Activated CD8-positive, alpha-beta memory T cell treated with anti-CD3 and anti-CD28 coated beads for 4 hours (primary cell): ENCODE results near the gene MPC2.

Source experiments
- DNase-seq, 2 donors: peaks; one replicate each; pipeline ENCODE4 v3.0.0-alpha.2; 2020; ENCODE audit warnings: low read depth in 2 of 2

MPC2 gene

DNA sequence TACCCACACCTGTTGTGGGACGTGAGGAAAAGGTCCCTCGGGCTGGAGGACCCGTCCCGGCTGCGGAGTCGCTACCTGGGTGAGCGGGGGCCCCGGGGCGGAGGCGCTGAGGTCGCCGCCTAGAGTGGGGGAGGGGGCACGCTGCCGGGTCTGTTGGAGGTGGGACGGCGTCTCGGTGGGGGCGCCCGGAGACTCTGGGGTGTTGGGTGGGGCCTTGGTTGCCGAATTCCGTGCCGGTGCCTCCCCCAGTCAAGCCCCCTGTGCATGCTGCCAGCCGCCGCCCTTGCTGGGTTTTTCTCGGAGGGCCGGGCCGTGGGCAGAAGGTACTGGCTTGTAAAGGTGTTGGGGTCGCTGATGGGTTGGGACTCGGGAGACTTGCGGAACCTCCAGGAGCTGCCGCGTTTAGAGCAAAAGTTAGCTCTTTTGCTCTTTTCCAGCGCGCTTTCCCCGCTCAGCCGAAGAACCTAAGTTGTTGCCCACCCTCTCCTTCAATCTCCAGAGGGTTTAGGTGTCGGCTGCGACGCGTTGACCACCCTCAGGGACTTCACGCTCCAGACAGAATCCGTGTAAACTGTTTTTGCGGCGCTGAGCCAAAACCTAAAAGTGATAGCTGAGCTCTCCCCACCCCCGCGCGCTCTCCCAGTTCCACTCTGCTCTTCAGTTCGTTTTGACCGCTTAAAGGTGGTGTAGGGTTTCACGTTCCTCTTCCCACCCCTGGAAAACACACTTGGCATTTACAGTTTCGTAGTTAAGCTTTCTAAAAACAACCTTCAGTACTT is at the start of gene MPC2:
Gene MPC2 (minus strand): TSS at position 143 of the 779 bp plus-strand sequence. CDS start 1,231 bp downstream, outside the sequence.
- peak; percentile 4 to 37 for DNase-seq

DNA sequence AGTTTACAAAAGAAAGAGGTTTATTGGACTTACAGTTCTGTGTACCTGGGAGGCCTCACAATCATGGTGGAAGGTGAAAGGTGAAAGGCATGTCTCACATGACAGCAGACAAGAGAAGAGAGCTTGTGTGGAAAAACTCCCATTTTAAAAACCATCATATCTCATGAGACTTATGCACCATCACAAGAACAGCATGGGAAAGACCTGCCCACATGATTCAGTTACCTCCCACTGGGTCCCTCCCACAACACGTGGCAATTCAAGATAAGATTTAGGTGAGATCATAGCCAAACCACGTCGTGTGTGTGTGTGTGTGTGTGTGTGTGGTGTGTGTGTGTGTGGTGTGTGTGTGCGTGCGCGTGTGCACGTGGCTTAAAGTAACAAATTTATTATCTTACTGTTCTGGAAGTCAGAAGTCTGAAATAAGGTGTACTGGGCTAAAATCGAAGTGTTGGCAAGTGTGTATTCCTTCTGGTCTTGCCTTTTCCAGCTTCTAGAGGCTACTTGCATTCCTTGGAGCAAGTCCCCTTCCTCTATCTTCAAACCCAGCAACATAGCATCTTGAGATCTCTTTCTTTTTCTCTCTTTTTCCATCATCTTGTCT is 48.1 kb upstream of the MPC2 start:
- DNase-seq: no peak

DNA sequence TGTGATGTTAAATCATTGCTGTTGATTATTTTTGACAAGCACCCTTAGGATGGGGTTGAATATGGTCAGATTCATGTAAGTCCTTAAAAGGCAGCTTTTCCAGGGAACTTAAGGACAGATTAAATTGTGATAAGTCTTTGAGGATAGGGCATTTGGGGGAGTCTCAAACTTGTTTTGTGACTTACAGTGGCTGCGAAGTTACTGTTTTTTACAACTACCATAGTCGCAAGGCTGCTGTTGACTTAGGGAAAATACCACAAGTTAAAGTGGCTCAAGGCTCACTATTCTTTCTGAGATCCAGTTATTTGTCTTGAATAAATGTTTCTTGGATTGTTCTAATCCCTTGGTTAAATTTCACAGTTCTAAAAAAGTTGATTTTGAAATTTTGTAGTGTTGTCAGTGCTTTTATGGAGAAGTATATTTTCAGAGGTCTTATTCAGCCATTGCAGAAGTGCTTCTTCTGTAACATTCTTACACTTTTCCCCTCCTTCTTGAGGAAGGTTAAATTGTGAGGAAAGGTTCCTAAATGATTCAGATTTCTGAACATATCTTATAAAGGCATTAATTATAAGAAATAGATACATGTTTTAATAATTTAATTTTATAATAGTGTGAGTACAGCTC is 47.0 kb upstream of the MPC2 start:
- no peak for DNase-seq

DNA sequence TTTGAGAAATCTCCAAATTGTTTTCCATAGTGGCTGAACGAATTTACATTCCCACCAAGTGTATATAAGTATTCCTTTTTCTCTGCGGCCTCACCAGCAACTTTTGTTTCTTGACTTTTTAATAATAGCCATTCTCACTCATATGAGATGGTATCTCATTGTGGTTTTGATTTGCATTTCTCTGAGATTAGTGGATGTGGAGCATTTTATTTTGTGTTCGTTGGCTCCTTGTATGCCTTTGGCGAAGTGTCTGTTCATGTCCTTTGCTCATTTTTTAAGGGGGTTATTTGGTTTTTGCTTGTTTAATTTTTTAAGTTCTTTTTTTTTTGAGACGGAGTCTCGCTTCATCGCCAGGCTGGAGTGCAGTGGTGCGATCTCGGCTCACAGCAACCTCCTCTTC is 45.1 kb upstream of the MPC2 start:
- no peak for DNase-seq

- DNase-seq: no peak
These were observed 40.4 kb upstream of the MPC2 start for GRCh38 chr1:167977245-167977644.

DNA sequence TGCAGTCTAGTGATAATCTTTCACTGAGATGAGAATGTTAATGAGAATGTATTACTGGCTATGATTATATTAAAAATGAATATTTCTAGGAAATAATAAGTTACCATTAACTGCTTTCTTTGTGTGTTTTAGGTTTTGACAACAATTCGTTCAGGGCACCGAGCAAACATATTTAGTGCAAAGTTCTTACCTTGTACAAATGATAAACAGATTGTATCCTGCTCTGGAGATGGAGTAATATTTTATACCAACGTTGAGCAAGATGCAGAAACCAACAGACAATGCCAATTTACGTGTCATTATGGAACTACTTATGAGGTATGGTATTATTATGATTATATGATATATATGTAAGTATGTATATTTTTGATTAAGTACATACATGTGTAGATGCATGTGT is 37.8 kb upstream of the MPC2 start:
- no peak for DNase-seq

DNA sequence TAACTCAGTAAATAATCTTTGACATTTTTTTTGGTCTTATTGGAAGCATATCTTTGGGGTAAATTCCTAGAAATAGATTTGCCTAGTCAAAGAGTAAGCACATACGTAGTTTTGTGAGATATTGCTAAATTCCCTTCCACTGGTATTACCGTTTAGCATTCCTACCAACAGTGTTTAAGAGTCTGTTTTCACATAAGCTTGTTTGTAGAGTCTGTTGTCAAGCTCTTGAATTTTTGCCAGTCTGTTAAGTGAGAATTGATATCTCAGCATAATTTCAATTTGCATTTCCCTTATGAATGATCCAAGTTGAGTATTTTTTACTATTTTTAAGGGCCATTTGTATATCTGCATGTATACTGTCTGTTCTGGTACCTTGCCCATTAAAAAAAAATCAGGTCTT is 37.0 kb upstream of the MPC2 start:
- DNase-seq: no peak

DNA sequence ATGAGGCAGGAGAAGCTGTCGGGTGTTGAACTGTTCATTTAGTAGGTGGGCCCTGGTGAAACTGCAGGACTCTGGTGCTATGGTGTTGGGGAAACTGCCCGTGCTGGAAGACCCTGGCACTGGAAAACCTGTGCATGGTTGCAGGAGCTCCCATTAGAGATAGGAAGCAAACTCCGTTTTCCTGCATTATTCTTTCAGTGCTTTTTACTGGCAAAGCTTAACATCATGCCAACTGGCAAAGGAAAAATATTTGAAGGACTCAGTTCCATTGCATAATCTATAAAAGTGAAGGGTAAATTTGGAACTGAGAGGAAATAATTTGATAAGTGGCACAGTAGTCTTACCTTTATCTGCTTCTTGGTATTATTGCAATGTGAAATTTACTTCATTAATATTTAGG is 31.7 kb upstream of the MPC2 start:
- DNase-seq: no peak

DNA sequence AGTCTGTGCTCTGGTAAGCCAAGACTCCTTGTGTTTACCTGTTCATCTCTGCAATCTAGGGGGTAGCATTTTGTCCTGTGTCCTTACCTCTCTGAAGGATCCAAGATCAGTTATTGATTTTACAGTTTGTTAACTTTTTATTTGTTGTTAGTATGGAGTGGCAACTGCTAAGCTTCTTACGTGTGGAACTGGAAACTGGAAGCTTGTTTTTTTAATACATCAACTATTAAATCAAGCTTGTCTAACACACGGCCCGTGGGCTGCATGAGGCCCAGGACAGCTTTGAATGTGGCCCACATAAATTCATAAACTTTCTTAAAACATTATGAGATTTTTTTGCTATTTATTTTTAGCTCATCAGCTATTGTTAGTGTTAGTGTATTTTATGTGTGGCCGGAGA is 29.2 kb upstream of the MPC2 start:
- no peak for DNase-seq

DNA sequence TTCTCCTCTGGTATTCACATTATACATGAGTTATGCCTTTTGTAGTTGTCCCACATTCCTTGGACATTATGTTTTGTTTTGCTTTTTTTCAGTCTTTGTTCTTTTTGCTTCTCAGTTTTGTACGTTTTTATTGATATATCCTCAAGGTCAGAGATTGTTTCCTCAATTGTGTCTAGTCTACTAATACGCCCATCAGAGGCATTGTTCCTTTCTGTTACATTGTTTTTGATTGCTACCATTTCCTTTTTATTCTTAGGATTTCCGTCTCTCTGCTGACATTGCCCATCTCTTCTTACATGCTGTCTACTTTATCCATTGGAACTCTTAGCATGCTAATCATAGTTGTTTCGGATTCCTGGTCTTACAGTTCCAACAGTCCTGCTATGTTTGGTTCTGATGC is 27.8 kb upstream of the MPC2 start:
- no peak for DNase-seq

DNA sequence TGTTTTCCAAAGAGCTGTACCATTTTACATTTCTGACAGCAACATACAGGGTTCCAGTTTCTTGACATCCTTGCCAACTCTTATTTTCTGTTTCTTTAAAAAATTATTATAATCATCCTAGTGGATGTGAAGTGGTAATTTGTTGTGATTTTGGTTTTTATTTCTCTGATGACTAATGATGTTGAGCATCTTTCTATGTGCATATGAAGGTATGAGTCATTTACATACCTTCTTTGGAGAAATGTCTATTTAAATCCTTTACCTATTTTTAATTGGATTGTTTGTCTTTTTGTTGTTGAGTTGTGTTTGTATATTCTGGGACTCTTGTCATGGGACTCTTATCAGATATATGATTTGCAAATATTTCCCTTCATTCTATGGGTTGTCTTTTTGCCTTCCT is 20.8 kb upstream of the MPC2 start:
- no peak for DNase-seq

DNA sequence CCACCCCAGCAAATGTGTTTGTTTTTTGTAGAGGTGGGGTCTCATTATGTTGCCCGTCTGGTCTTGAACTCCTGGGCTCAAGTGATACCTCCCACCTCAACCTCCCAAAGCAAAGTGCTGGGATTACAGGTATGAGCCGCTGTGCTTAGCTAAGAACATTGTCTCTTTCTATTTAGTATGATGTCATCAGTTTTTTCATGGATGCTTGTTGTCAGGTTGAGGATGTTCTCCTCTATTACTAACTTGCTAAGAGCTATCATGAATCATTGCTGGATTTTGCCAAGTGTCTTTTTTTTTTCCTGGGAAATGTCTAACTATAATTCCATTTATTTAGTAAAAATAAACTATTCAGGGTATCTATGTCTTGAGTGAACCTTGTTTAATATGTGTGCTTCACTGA is 19.0 kb upstream of the MPC2 start:
- DNase-seq: no peak

DNA sequence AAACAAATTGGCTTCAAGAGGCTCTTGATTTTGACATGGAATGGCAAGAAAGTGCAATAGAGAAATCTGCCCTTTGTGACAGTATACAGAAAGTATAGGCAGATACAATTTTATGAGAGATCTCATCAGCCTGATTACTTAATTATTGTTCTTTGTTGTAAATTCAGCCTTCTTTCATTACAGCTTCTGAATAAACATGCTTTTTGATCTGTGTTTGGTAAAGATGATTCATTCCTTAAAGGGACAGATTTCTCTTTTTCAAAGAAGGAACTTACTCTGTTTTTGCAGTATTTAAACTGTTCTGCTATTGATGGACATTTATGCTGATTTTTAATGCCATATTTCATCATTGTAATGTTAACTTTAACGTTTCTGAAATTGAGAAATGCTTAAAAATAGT is 13.7 kb upstream of the MPC2 start:
- no peak for DNase-seq

GRCh38 chr1:167949785-167950184 is 12.9 kb upstream of the MPC2 start:
- DNase-seq: no peak

DNA sequence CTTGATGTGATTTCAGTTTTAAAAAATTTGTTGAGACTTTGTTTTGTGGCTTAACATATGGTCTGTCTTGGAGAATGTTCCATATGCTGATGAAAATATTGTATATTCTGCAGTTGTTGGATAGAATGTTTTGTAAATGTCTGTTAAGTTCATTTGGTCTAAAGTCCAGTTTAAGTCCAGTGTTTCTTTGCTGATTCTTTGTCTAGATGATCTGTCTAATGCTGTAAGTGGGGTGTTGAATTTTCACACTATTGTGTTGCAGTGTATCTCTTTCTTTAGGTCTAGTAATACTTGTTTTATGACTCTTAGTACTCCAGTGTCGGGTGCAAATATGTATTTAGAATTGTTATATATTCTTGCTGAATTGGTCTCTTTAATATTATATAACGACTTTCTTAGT is 10.9 kb upstream of the MPC2 start:
- no peak for DNase-seq

GRCh38 chr1:167943541-167943940 is 6.7 kb upstream of the MPC2 start:
- no peak for DNase-seq

- DNase-seq: no peak
These were observed 3.4 kb upstream of the MPC2 start for GRCh38 chr1:167940264-167940663.

DNA sequence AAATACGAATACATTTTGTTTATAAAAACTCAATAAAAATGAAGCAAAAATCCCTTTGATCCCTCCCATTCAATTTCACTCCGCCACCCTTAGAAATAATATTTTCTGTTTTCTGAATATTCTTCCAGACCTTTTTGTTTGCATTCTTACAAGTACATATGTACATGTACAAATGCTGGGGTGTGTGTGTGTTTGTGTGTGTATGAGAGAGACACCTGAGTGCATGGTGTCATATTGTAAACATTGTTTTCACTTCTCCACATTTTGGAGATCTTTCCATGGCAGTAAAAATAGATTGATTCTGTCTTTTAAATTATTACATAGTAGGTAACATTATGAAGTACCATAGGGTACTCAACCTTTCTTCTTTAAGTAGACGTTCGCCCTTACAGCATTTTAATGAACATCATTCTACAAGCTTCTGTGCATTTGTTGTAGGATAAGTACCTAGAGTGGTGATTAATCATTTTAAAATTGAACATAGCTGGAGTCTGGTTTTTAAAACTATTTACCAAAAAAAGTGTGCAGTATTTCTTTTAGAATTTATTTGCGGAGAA is 1.3 kb upstream of the MPC2 start:
- DNase-seq: no peak

DNA sequence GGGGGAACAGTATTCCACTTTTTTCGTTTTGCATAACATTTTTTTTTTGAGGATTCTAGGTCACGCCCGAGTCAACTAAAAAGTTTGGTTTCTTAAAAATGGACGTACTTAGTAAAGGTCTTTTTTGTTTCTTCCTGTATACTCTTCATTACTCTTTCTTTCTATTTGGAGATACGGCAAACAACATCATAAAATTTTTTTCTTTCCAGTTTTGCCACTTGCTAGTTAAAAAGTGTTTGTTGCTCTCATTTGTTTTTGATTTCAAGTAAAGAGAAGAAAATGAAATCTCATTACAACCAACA is 788 bp upstream of the MPC2 start:
- DNase-seq: no peak

DNA sequence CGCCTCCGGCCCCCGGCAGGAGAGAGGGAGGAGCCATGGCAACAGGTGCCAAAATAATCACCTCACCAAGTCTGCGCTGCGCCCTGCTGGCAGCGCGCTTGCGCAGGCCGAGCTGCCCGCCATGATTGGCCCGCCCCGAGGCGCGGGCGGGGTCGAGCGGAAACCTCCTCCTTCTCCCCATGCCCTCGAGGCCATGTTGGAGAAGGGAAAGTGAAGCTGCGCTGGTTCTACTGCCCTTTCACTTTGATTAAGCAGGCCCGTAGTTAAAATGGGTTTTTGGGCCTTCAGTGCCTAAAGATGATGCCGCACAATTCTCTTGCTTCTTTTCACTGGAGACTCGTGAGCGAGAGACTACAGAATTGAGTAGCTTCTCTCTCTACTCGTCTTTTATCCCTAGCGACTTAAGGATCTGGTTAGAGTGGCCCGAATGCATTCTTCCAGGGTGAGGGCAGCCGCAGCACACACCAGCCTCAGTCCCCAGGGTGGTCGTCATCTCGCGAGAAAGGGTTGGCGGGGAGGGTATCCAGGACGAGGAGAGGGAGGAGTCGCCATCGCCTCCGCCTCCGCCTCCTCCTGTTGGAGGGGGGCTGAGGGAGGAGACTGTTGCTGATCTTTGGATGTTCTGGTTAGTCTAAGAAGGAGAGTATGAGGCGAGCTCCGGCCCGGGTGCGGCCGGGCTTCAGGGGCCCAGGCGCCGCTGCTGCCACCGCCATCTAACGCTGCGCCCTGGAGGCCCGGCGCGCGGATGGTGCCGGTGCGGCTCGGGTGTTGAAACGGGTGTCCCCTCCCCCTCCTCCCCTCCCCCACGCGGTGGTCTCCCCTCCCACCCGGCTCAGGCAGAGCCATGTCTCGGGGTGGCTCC is 573 bp downstream of the MPC2 start, which contains the start of gene DCAF6:
Gene DCAF6 (plus strand): TSS at position 616 of the 862 bp plus-strand sequence. CDS start 229 bp downstream, at position 845.
- DNase-seq: peak; percentile 93 to 95

DNA sequence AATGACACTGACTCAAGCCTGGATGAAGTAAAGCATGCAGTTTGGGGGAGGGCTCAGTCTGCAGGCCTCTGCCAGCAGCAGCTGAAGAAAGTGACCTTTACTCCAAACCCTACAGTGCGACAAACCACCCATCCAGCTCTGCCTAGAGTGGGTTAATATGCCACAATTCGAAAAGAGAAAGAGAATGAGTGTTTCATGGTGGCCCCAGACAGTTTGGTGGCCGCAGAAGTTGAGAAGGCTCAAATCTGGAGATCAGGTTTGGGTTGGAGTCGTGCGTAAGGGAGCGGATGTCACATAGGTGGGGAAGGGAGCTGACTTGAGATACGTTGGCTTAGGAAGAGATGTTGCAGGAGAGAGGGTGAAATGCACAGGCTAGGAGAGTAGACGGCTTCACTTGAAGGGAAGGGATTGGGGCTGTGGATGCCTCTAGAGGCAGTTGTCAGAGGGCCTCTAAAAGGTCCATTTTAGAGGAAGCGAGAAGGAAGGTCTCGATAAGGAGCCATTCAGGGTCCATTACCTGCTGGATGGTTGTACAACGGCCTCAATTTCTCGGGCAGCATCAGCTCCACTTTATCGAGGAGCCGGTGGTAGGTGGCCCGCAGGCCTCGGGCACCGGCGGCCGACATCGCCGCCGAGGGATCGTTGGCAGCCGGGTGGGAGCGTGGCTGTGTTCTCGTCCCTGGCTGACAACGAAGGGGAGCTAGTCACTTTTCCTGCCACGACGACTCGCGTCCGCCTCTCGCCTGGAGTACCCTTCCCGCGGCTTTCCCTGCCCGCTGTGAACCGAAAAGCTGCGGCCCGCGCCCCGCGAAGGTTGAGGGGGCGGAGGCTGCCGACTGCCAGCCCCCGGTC is 1.4 kb downstream of the MPC2 start:
- no peak for DNase-seq
